SK-N-SH (cell line): Measurements from ENCODE around the gene HABP4.

ENCODE experiments used
- CTCF ChIP-seq: fragments of 200-600 bp; sonication (generic); IDR thresholded peaks from 2 replicates; pipeline ENCODE4 v1.6.1; 2017; ENCODE audit warnings: antibody characterized with exemption, mild to moderate bottlenecking, moderate library complexity
- ELF1 ChIP-seq: IDR thresholded peaks from 2 replicates; pipeline ENCODE4 v1.4.0; 2012
- EP300 ChIP-seq, 2 experiments: IDR thresholded peaks; 2 replicates each; pipeline versions ENCODE4 v1.4.0 to v1.6.1; 2012; ENCODE audit warnings: borderline replicate concordance in 1 of 2, low read depth in 1 of 2, low read length in 1 of 2
- GATA2 ChIP-seq: sonication (generic); formaldehyde crosslinking; IDR thresholded peaks from 2 replicates; pipeline ENCODE4 v1.5.0; 2020; ENCODE audit warnings: mild to moderate bottlenecking, missing genetic modification reagents
- JUND ChIP-seq: IDR thresholded peaks from 2 replicates; pipeline ENCODE4 v1.4.0; 2012
- MEF2A ChIP-seq: IDR thresholded peaks from 2 replicates; pipeline ENCODE4 v1.4.0; 2012; ENCODE audit warnings: low read depth, borderline replicate concordance
- PBX3 ChIP-seq: IDR thresholded peaks from 2 replicates; pipeline ENCODE4; 2012
- POLR2AphosphoS5 ChIP-seq: IDR thresholded peaks from 2 replicates; pipeline ENCODE4 v1.6.1; 2012; ENCODE audit warnings: low read depth, low read length
- REST ChIP-seq: IDR thresholded peaks from 2 replicates; pipeline ENCODE4 v1.6.1; 2012; ENCODE audit warnings: mild to moderate bottlenecking, low read depth, low read length, moderate library complexity
- YY1 ChIP-seq: IDR thresholded peaks from 2 replicates; pipeline ENCODE4 v1.4.0; 2012; ENCODE audit warnings: low read depth, mild to moderate bottlenecking

GRCh38 chr9:96429732-96430131 is 20.2 kb upstream of the HABP4 start:
- TF ChIP-seq EP300 (IDR thresholded peaks at IDR 0.05; ENCODE audit: borderline replicate concordance in 1 of 2, low read depth in 1 of 2, low read length in 1 of 2) (no peak), CTCF (no peak), GATA2 (CRISPR knock-in tag) (no peak), YY1 (no peak), PBX3 (no peak), ELF1 (no peak), POLR2AphosphoS5 (no peak), MEF2A (no peak), JUND (no peak), REST (no peak)
